Measurements from ENCODE around the gene ABI3. TPM values are rescaled to one million over a fixed set of nuclear protein-coding genes. Genes with fewer than 3 reads are reported as not detected.

ABI3 gene
- total and polyA plus RNA-seq, 2 experiments from 2014 or later = 0.24 TPM; not detected in 1

- H3K27ac ChIP-seq = no peak overlapping the region
- no peaks in the 10 kb centered on the region for H3K4me1 ChIP-seq (ENCODE audit: low read depth)
- H3K9me3 ChIP-seq (ENCODE audit: low read depth) = no peaks in the 10 kb centered on the region
- H3K36me3 ChIP-seq = no peaks in the 10 kb centered on the region
- H3K27me3 ChIP-seq = no peaks in the 10 kb centered on the region
- H3K4me3 ChIP-seq = no peak overlapping the region
- no peak for DNase-seq (ENCODE audit: low read depth in 1 of 2, low spot score in 1 of 2)
- no peak for TF ChIP-seq CTCF (IDR thresholded peaks at IDR 0.05; ENCODE audit: low read depth, low read length)
These were observed 32.3 kb downstream of the ABI3 start for GRCh38 chr17:49242813-49243212.

- TF ChIP-seq CTCF (IDR thresholded peaks at IDR 0.05; ENCODE audit: low read depth, low read length) = no peak
- Histone ChIP-seq H3K4me1 (ENCODE audit: low read depth) (peaks cover 7% of the 10 kb centered on the region), H3K27ac (no peak overlapping the region), H3K36me3 (no peaks in the 10 kb centered on the region), H3K4me3 (no peak overlapping the region), H3K27me3 (no peaks in the 10 kb centered on the region), H3K9me3 (ENCODE audit: low read depth) (no peaks in the 10 kb centered on the region)
- no peak for DNase-seq (ENCODE audit: low read depth in 1 of 2, low spot score in 1 of 2)
These were observed 34.3 kb downstream of the ABI3 start for GRCh38 chr17:49244839-49245238.

GRCh38 chr17:49247944-49248343, 37.4 kb downstream of the ABI3 start:
- DNase-seq (ENCODE audit: low read depth in 1 of 2, low spot score in 1 of 2) = no peak

GRCh38 chr17:49249292-49249794, 38.8 kb downstream of the ABI3 start:
- no peak overlapping the region for H3K27ac ChIP-seq
- no peaks in the 10 kb centered on the region for H3K27me3 ChIP-seq
- peaks cover 7% of the 10 kb centered on the region for H3K4me1 ChIP-seq (ENCODE audit: low read depth)
- no peaks in the 10 kb centered on the region for H3K36me3 ChIP-seq
- H3K9me3 ChIP-seq (ENCODE audit: low read depth) = no peaks in the 10 kb centered on the region
- peak; percentile 16 to 58 for DNase-seq (ENCODE audit: low read depth in 1 of 2, low spot score in 1 of 2)
- H3K4me3 ChIP-seq = no peak overlapping the region
- no peak for TF ChIP-seq CTCF (IDR thresholded peaks at IDR 0.05; ENCODE audit: low read depth, low read length)

More at GRCh38 chr17:49247944-49248343, 37.4 kb downstream of the ABI3 start:
- Histone ChIP-seq H3K36me3 (no peaks in the 10 kb centered on the region), H3K27me3 (no peaks in the 10 kb centered on the region), H3K27ac (no peak overlapping the region), H3K4me3 (no peak overlapping the region), H3K9me3 (ENCODE audit: low read depth) (no peaks in the 10 kb centered on the region), H3K4me1 (ENCODE audit: low read depth) (peaks cover 7% of the 10 kb centered on the region)
- TF ChIP-seq CTCF (IDR thresholded peaks at IDR 0.05; ENCODE audit: low read depth, low read length) = no peak

- no peak for TF ChIP-seq CTCF (IDR thresholded peaks at IDR 0.05; ENCODE audit: low read depth, low read length)
- Histone ChIP-seq H3K4me1 (ENCODE audit: low read depth) (peaks cover 7% of the 10 kb centered on the region), H3K36me3 (no peaks in the 10 kb centered on the region), H3K27ac (no peak overlapping the region), H3K4me3 (no peak overlapping the region), H3K27me3 (no peaks in the 10 kb centered on the region), H3K9me3 (ENCODE audit: low read depth) (no peaks in the 10 kb centered on the region)
- no peak for DNase-seq (ENCODE audit: low read depth in 1 of 2, low spot score in 1 of 2)
These were observed 39.5 kb downstream of the ABI3 start for GRCh38 chr17:49249890-49250522.

Measured in cardiac muscle cell (in vitro differentiated cells and primary cell).